SW 1271 (cell line): Measurements from ENCODE around the gene FHIT.

ENCODE experiments used
- DNase-seq, 2 experiments: peaks; one replicate each; lab custom pipeline; 2025; lab: John Stamatoyannopoulos, UW

Gene FHIT

GRCh38 chr3:60102154-60102553, 1149.1 kb downstream of the FHIT start:
- no peak for DNase-seq

GRCh38 chr3:60101621-60102020, 1149.6 kb downstream of the FHIT start:
- no peak for DNase-seq

GRCh38 chr3:60096403-60096802, 1154.8 kb downstream of the FHIT start:
- DNase-seq, result no peak

GRCh38 chr3:60095930-60096329, 1155.3 kb downstream of the FHIT start:
- no peak for DNase-seq

- no peak for DNase-seq
Observed at GRCh38 chr3:60095516-60095915, 1155.7 kb downstream of the FHIT start.

GRCh38 chr3:60094392-60094947, 1156.8 kb downstream of the FHIT start:
- DNase-seq, result no peak

- DNase-seq, result no peak
Observed at GRCh38 chr3:60090548-60090947, 1160.7 kb downstream of the FHIT start.

- DNase-seq, result no peak
Observed at GRCh38 chr3:60086811-60087210, 1164.4 kb downstream of the FHIT start.

- no peak for DNase-seq
Observed at GRCh38 chr3:60085649-60086048, 1165.6 kb downstream of the FHIT start.

- no peak for DNase-seq
Observed at GRCh38 chr3:60081381-60082095, 1169.7 kb downstream of the FHIT start.

GRCh38 chr3:60080648-60081047, 1170.6 kb downstream of the FHIT start:
- no peak for DNase-seq

GRCh38 chr3:60079076-60079475, 1172.2 kb downstream of the FHIT start:
- DNase-seq, result no peak

- DNase-seq, result no peak
Observed at GRCh38 chr3:60076331-60076730, 1174.9 kb downstream of the FHIT start.

- DNase-seq, result no peak
Observed at GRCh38 chr3:60073942-60074341, 1177.3 kb downstream of the FHIT start.

GRCh38 chr3:60073228-60073627, 1178.0 kb downstream of the FHIT start:
- no peak for DNase-seq

- DNase-seq, result no peak
Observed at GRCh38 chr3:60070366-60070765, 1180.9 kb downstream of the FHIT start.

GRCh38 chr3:60065227-60065868, 1185.9 kb downstream of the FHIT start:
- DNase-seq, result no peak

GRCh38 chr3:60064210-60065178, 1186.8 kb downstream of the FHIT start:
- DNase-seq, result no peak

GRCh38 chr3:60056404-60056803, 1194.8 kb downstream of the FHIT start:
- DNase-seq, result no peak

- no peak for DNase-seq
Observed at GRCh38 chr3:60055765-60056164, 1195.5 kb downstream of the FHIT start.

GRCh38 chr3:60053526-60054265, 1197.6 kb downstream of the FHIT start:
- DNase-seq, result no peak

- no peak for DNase-seq
Observed at GRCh38 chr3:60048447-60048848, 1202.8 kb downstream of the FHIT start.
